ENCODE results near the gene SERPINB1.

SERPINB1 gene

GRCh38 chr6:2790588-2791449 is 50.8 kb downstream of the SERPINB1 start:
- peak; percentile 65 for DNase-seq

- DNase-seq: no peak
These were observed 55.4 kb downstream of the SERPINB1 start for GRCh38 chr6:2786269-2786668.

GRCh38 chr6:2784930-2785329 is 56.7 kb downstream of the SERPINB1 start:
- DNase-seq: no peak

GRCh38 chr6:2784061-2784460 is 57.6 kb downstream of the SERPINB1 start:
- no peak for DNase-seq

- DNase-seq: no peak
These were observed 58.3 kb downstream of the SERPINB1 start for GRCh38 chr6:2783188-2783963.

GRCh38 chr6:2782825-2783187 is 58.9 kb downstream of the SERPINB1 start:
- DNase-seq: no peak

- no peak for DNase-seq
These were observed 59.3 kb downstream of the SERPINB1 start for GRCh38 chr6:2782356-2782708.
